HG02571 (cell line): ENCODE measurements around the gene EDN2.

ENCODE experiments used
- ATAC-seq: cut with Tn5 transposase; IDR thresholded peaks from one replicate; pipeline ENCODE4 v1.9.1; 2021; ENCODE audit warnings: mild to moderate bottlenecking, moderate library complexity; ENCODE audit not compliant: unreplicated experiment

EDN2 gene

DNA sequence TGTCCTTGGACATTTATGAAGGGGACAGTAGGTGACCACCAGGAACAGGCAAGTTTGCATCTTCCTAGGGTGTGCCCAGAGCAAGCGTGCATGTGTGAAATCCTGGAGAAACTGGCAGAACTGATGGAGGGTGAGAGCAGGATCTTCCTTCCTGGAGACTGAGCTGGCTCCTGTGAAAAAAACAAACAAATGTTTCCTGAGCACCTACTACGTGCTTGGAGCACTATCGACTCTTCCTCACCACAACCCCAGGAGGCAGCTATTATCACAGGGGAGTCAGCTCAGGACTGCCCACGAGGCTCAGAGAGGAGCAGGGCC lies 1.5 kb upstream of the EDN2 start:
- no peak for ATAC-seq

DNA sequence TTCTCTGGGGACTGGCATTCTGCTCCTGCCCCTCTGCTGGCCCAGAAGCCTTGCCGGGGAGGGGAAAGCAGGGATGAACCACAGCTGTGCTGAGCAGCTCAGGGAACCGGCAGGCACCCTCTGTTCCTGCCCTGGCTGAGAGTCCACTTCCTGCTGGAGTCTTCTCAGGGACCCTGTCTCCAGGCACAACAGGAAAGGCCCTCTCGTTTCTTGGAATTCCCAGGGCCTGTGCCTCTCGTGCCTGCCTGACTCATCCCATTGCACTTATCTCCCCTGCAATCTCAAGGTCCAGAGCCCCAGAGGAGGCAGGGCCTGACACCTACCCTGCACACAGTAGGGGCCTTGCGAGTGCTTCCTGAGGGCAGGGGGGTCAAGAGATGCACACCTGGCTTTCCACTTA lies 1.1 kb upstream of the EDN2 start:
- no peak for ATAC-seq

- ATAC-seq: no peak
Observed at GRCh38 chr1:41483960-41484401, 502 bp downstream of the EDN2 start.

GRCh38 chr1:41483001-41483850 lies 1.3 kb downstream of the EDN2 start:
- ATAC-seq: no peak

DNA sequence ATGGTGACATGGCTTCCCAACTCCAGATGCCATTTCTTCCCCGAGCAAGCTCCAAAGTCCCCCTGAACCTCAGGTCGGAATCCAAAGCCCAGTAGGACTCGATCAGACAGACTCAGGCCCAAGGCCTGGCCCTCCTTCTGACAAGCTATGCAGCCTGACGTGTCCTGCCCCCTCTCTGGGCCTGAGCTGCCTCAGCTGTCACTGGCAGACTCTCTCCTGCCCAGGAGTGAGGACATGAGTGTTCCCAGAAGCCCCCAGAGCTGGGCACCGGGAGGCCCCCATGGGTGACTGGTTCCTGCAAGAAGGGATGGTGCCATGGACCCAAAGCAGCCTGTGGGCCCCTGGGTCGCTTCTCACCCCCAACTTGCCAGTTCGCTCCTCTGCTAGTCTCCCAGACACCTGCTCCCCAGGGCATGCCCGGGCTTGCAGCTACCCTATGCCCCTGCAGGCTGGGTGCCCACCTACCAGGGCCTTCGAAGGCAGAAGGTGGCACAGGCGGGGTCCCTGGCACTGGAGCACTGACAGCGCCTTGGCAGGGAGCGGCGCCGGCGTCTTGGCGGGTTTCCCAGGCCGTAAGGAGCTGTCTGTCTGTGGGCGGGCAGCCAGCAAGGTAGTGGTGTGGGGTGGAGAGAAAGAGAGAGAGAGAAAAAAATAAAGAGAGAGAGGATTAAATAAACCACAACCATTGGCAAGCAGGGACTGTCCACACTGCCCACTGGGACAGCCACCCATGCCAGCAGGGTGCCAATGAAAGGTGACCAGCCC lies 2.3 kb downstream of the EDN2 start:
- ATAC-seq: no peak

DNA sequence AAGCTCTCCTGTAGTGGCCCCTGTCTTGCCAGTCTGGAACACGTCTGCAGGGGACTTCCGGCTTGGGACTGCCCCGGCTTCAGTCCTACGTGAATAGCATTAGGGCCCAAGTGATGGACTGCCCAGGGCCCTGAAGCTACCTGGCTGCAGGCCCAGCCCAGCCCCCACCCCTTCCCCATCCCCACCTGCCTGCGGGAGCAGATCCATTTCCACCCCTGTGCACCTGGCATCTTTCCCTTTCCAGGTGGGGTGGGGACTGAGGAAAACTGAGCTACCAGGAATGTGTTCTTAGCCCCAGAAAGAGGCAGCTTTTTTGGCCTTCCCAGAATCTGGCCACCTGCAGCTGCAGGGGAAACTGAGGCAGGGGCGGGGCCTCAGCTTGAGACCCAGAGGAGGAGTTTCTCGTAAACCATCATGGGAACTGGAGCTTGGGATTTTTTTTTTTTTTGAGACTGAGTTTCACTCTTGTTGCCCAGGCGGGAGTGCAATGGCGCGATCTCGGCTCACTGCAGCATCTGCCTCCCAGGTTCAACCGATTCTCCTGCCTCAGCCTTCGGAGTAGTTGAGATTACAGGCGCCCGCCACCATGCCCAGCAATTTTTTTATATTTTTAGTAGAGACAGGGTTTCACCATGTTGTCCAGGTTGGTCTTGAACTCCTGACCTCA lies 3.2 kb downstream of the EDN2 start:
- ATAC-seq: no peak

DNA sequence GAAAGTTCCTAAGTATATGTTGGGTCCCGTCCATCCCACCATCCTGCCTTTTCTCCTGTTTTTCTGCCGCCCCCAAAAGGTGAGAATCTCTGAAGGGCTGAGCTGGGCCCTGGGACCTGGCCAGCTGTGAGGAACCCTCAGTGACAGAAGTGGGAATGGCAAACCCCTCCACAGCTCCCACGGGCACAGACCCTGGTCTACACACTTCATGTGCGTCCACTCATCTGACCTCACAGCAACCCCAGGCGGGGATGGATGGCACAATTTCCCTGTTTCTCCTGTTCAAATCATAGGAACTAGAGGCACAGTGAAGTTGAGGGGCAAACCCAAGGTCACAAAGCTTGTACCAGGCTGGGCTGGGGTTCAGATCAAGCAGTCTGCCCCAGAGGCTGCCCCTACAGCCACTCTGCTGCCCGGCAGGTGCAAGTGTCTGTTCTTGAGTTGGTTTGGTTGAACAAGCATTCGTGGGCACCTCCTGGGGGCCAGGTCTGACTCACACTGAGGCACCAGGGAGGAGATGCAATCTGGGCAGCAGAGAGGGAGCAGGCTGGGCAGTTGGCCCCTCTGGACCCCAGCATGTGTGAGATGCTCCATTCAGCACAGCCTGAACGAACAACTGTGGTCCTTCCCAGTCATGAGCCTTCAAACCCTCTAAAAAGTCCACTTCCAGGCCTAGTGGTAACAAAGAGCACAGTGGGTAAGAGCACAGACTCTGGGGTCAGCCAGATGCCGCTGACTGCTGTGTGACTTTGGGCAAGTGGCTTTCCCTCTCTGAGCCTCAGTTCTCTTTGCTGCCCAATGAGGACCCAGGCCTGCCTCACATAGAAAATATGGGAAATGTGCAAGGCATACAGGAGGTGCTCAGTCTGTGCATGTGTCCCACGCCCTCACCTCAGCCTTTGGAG lies 4.0 kb downstream of the EDN2 start:
- no peak for ATAC-seq

DNA sequence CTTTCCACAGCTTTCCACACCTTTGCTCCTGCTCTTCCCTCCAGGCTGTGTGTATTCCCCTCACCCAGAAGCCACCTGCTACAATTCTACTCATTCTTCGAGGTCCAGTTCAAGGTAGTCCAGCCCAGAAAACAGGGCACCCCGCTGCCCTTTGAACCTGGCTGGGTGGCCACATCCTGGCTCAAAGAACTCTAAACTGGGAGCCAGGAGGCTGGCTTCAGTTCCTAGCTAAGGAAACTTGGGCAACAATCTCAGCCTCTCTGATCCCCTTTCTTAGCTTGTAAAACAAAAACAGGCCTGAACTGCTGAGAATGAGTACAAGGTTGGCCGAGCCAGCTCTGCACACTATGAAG lies 4.7 kb downstream of the EDN2 start:
- ATAC-seq: no peak

DNA sequence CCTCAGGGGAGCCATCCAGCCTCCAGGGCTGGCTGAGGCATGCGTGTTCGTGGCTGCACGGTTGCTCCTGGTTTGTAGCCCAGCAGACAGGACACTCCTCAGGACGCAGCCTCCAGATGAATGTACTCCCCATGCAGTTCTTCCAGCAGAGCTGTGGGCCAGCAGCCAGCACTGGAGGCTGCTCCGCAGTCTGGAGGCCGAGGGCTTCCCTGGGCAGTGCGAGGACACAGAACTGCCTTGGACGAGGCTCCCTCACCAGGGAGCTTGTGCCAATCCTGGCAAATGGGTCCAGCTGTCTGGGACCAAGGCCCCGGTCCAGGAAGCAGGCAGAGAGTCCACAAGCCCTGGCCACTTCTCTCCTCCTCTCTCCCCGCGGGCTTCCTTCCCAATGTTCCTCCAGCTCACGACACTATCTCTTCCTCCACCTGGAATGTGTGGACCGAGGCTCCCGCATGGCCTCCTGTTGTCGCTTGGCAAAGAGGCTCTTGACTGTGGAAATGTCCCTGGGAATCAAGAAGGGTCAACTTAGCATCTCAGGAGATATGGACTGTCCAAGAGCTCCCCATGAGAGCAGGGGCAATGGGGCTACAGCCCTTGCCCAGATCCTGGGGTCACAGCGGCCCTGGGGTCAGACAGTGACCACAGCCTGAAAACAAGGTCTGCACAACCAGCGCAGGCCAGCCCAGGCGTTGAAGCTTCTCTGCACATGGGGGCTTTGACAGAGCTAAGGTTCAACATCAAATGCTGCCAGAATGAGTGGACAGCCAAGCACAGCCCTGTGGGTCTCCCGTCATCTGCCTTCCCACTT lies 5.3 kb downstream of the EDN2 start:
- ATAC-seq: no peak

DNA sequence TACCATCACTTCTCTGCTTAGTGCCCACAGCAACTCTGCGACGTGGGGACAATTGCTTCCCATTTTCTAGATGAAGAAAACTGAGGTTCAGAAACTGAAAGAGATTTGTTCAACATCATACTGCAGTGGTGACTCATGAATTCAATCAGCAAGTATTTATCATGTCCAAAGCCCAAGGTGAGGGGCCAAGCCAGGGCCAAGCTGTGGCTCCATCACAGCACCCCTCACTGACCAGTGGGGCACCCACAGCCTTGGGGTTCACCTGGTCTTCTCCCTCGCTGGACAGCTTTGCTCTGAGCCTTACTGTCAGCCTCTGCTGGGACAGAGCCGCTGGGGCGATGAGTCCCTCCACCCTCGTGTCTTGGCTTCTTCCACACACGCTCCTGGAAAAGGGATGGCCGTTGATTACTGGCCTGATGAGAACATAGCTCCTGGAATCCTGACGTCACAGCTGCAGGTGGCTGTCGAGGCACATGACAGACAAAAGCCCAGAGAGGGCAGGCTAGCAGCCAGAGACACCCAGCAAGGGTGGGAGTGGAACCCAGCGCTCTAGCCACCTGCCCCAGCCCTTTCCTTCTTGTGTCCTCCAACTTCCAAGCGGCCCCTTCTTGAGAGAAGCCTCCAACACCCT lies 6.2 kb downstream of the EDN2 start:
- ATAC-seq: no peak

- no peak for ATAC-seq
Observed at GRCh38 chr1:41476807-41477361, 7.6 kb downstream of the EDN2 start.

DNA sequence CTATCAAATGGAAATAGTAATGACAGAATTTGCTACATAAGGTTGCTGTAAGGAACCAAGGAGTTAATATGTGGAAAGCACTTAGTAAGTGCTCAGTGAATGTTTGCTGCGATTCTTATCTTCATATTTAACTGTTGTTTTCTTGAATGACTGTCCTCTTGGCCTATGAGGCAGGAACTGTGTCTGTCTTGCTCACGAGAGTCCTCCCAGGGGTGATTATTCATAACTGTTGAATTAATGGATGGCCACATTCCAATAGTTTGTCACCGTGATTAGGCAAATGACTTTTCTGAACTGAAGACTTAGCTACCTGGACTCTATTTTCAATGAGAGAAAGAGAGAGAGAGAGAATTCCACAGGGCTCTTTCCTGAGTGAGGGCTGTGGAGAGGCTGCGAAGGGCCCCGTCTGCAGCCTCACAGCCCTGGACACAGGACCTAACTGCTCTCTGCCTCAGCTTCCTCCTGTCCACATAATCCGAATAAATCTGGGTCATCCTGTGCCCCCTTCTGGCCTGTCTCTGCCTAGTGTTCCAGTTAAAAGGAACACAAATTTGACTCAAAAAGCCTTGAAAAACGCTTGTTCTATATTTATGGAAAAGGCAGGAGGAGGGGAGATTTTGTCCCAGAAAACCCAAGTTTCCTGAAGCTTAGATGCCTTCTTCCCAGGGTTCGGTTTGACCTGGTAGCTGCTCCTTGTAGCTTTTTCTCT lies 8.5 kb downstream of the EDN2 start:
- no peak for ATAC-seq

- ATAC-seq: no peak
Observed at GRCh38 chr1:41475346-41475745, 9.1 kb downstream of the EDN2 start.

DNA sequence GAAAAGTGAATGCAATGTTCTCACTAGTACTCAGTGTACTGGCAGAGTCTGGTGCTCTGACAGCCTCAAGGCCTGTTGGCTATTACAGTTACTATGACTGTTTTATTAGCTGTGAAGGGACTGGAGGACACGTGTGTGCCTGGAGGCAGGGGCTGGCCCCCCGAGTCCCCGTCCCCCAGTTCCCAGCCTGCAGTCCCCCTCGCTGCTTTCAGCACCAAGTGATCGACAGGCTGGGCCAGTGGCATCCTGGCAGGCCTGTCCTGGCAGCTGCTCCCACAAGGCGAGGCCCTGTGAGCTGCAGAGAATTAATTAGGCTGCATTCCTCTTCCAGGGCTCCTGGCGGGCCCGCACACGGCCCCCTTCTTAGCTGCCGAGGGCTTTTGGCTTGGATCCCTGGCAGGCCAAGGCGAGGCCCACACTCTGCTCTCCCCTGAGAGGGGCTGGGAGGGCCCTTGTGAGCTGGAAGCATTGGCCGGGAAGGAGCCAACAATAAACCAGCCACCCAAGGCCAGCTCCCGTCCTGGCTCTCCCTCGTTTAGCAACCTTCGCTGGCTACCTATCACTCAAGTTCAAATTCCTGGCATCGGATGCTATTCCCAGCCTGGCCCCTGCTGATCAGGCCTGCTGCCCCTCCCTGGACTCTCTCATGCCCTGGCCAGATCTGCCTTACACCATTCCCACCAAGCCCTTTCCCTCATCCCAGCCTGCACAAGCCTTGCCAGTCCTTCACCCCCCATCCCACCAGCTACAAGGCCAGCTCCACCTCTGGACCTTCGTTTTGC lies 9.8 kb downstream of the EDN2 start:
- no peak for ATAC-seq

- ATAC-seq: no peak
Observed at GRCh38 chr1:41473738-41474362, 10.6 kb downstream of the EDN2 start.

- no peak for ATAC-seq
Observed at GRCh38 chr1:41471658-41472057, 12.8 kb downstream of the EDN2 start.

DNA sequence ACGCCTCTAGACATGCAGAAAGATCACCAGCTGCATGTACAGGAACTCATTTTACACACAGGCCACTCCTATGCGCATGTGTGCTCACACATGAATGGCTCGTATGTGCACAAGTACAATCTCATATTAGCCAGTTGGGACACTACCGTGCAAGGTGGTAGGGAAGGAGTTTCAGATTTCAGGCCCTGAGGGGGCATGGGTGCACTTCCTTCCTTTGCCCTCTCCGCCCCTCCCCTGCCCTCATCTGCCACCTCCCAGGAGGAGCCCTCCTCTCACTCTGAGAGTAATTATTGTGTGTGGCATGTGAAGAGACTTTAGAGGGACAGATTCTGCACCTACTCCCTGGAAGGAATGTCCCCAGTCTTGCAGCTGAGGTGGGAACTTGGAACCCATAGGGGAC lies 14.8 kb downstream of the EDN2 start:
- no peak for ATAC-seq
